Epidermal melanocyte (primary cell): ENCODE results near the gene LRP1-AS.

Experiments used
- DNase-seq: peaks from one replicate; pipeline ENCODE4 v3.0.0; 2011; ENCODE audit warnings: low spot score; ENCODE audit not compliant: insufficient read length

Gene LRP1-AS

GRCh38 chr12:57160741-57161140, 13.3 kb upstream of the LRP1-AS start:
- DNase-seq: no peak

GRCh38 chr12:57160040-57160439, 12.6 kb upstream of the LRP1-AS start:
- no peak for DNase-seq

GRCh38 chr12:57159311-57159710, 11.9 kb upstream of the LRP1-AS start:
- no peak for DNase-seq

- DNase-seq: no peak
Observed at GRCh38 chr12:57158665-57159064, 11.2 kb upstream of the LRP1-AS start.

- no peak for DNase-seq
Observed at GRCh38 chr12:57158186-57158585, 10.8 kb upstream of the LRP1-AS start.

GRCh38 chr12:57157588-57158173, 10.3 kb upstream of the LRP1-AS start:
- no peak for DNase-seq

- DNase-seq: no peak
Observed at GRCh38 chr12:57156701-57157403, 9.4 kb upstream of the LRP1-AS start.

GRCh38 chr12:57154804-57155434, 7.5 kb upstream of the LRP1-AS start:
- no peak for DNase-seq

GRCh38 chr12:57154076-57154475, 6.7 kb upstream of the LRP1-AS start:
- DNase-seq: no peak

- DNase-seq: no peak
Observed at GRCh38 chr12:57153415-57153997, 6.1 kb upstream of the LRP1-AS start.

GRCh38 chr12:57152639-57153038, 5.2 kb upstream of the LRP1-AS start:
- DNase-seq: no peak

GRCh38 chr12:57151741-57152630, 4.6 kb upstream of the LRP1-AS start:
- DNase-seq: peak; percentile 76

GRCh38 chr12:57150400-57151000, 3.1 kb upstream of the LRP1-AS start:
- DNase-seq: no peak

- DNase-seq: no peak
Observed at GRCh38 chr12:57149245-57149900, 2.0 kb upstream of the LRP1-AS start.

- no peak for DNase-seq
Observed at GRCh38 chr12:57148469-57149244, 1.2 kb upstream of the LRP1-AS start.

GRCh38 chr12:57146092-57146491, 1.3 kb downstream of the LRP1-AS start:
- no peak for DNase-seq

GRCh38 chr12:57145460-57146059, 1.9 kb downstream of the LRP1-AS start:
- DNase-seq: no peak

GRCh38 chr12:57143454-57143853, 4.0 kb downstream of the LRP1-AS start:
- no peak for DNase-seq

GRCh38 chr12:57142727-57143126, 4.7 kb downstream of the LRP1-AS start:
- DNase-seq: no peak
